BJ (cell line): Measurements from ENCODE around the gene PDCD5. TPM values are rescaled to one million over a fixed set of nuclear protein-coding genes. Genes with fewer than 3 reads are reported as not detected.

Source experiments
- CTCF ChIA-PET: fragments of 350-600 bp; formaldehyde crosslinking; extraction: SDS; loops from one replicate; lab custom pipeline; 2021; ENCODE audit warnings: antibody characterized with exemption, inconsistent platforms; lab: Yijun Ruan, JAX
- POLR2A ChIA-PET: fragments of 300-600 bp; sonication (Branson Sonifier 250); formaldehyde crosslinking; extraction: SDS; loops from one replicate; lab custom pipeline; 2021; ENCODE audit warnings: antibody characterized with exemption; lab: Charles Lee
- DNase-seq: peaks from one replicate; pipeline ENCODE4 v3.0.0-alpha.2; 2011; ENCODE audit warnings: low read depth
- H3K27me3 ChIP-seq: 2 replicates; pipeline ENCODE4 v1.6.0; 2011; ENCODE audit warnings: low read length; ENCODE audit not compliant: control insufficient read depth, insufficient read depth
- H3K36me3 ChIP-seq: 2 replicates; pipeline ENCODE4 v1.5.1; 2011; ENCODE audit warnings: low read length; ENCODE audit not compliant: control insufficient read depth, insufficient read depth
- H3K4me3 ChIP-seq: 2 replicates; pipeline ENCODE4 v1.5.1; 2011; ENCODE audit warnings: low read depth, mild to moderate bottlenecking, control low read depth, low read length
- polyA plus RNA-seq: library from polyadenylated mRNA; depleted of rRNA; stranded (reverse); fragments of >200 nt; gene quantifications from 2 replicates; pipeline ENCODE4 v1.2.3, GENCODE V29; 2011
- TF ChIP-seq, protein P1 (sequence below): IDR thresholded peaks from 2 replicates; pipeline ENCODE4 v1.5.1; 2011; ENCODE audit warnings: low read depth, mild to moderate bottlenecking, control low read depth, inconsistent platforms, low read length, moderate library complexity; ENCODE audit not compliant: insufficient read depth

Gene PDCD5
- polyA plus RNA-seq, 1 experiment = 66.9 TPM

DNA sequence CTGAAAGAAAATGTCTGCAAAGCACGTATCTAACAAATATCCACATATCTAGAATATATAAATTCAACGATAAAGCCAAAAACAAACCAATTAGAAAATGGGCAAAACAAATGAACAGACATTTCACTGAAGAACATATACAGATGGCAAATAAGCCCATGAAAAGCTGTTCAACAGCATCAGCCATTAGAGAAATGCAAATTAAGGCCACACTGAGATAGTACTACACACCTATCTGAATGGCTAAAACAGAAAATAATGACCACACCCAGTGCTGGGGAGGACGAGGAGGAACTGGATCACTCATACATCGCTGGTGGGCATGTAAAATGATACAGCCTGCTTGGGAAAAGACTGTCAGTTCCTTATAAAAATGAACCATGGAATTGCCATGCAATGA is 32.0 kb downstream of the PDCD5 start:
- CTCF ChIA-PET = no interaction called here
- POLR2A ChIA-PET = no interaction called here
- H3K4me3 ChIP-seq = no peak overlapping the region
- DNase-seq = no peak
- H3K27me3 ChIP-seq = no peaks in the 10 kb centered on the region
- TF ChIP-seq, protein P1, sequence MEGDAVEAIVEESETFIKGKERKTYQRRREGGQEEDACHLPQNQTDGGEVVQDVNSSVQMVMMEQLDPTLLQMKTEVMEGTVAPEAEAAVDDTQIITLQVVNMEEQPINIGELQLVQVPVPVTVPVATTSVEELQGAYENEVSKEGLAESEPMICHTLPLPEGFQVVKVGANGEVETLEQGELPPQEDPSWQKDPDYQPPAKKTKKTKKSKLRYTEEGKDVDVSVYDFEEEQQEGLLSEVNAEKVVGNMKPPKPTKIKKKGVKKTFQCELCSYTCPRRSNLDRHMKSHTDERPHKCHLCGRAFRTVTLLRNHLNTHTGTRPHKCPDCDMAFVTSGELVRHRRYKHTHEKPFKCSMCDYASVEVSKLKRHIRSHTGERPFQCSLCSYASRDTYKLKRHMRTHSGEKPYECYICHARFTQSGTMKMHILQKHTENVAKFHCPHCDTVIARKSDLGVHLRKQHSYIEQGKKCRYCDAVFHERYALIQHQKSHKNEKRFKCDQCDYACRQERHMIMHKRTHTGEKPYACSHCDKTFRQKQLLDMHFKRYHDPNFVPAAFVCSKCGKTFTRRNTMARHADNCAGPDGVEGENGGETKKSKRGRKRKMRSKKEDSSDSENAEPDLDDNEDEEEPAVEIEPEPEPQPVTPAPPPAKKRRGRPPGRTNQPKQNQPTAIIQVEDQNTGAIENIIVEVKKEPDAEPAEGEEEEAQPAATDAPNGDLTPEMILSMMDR = no peak
- peaks cover 21% of the 10 kb centered on the region for H3K36me3 ChIP-seq

DNA sequence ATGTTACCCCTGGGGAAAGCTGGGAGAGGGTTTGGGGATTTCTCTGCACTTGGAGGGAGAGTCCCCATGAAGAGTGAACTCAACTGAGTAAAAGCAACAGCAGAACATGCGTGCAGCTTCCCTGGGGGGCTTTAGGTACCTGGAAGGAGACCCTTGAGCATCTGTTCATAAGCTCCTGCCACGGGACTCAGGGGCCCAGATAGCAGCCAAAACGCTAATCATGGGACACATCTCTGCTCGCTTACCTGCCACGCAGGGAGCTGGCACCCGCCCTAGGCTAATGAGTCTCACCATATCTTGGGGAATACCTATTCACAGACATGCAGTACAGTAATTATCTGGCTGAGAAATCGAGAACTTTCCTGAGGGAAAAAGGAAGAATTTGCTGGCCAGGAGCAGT is 33.9 kb downstream of the PDCD5 start:
- ChIA-PET CTCF (interaction anchor here (0.6 to 2.1 kb wide), 2 partner anchors 15 to 32 kb away, joined by 3 to 7 read pairs; no protein-coding TSS in a partner anchor), POLR2A (no interaction called here)
- H3K36me3 ChIP-seq = peaks cover 34% of the 10 kb centered on the region
- no peaks in the 10 kb centered on the region for H3K27me3 ChIP-seq
- H3K4me3 ChIP-seq = no peak overlapping the region
- TF ChIP-seq, protein P1 = no peak
- no peak for DNase-seq

DNA sequence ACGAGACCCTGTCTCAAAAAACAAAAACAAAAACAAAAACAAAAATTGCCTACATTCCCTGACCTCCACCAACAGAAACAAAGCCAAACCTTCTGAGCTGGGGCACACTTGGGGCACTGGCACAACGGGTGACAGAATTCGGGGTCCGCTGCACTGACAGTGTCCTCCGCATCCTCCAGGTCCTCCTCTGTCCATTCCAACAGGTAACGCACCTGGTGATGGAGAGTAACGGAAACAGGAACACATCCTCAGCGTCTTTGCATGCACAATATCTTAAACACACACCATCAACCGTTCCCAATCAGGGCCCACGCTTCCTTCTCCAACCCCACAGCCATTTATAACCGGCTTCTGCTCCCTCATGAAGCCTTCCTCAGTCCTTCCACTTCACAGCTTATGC is 34.6 kb downstream of the PDCD5 start:
- CTCF ChIA-PET = interaction anchor here (2.1 kb wide), 1 partner anchor 16 kb away, joined by 7 read pairs; no protein-coding TSS in a partner anchor
- TF ChIP-seq, protein P1 = no peak
- no peak for DNase-seq
- POLR2A ChIA-PET = no interaction called here
- H3K4me3 ChIP-seq = no peak overlapping the region
- peaks cover 35% of the 10 kb centered on the region for H3K36me3 ChIP-seq
- H3K27me3 ChIP-seq = no peaks in the 10 kb centered on the region

DNA sequence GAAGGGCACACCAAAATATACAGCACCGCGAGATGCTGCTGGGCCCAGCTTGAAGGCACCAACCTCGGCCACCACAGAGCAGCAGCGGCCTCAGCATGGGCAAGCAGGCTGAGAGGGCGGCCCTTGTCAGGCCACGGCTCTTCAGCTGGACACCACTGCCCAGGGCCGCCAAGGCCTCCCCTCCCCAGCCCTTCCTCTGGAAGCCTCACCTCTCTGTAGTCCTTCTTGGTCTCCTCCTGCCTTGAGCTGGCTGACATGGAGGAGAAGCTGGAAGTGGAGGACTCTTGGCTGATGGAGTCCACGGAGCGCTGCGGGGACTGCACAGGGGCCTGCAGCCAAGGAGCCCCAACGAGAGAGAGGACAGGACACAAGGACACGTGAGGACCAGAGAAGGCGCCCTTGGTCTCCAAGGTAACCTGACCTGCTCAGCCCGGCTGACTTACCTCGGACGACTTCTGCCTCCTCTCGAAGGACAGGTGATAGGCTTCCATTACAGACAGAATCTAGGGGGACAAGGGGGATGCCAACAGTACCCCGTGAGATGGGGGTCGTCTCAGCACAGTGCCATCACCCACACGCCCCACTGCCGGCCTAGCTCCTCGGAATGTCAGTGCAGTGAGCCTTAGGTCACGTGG is 38.2 kb downstream of the PDCD5 start:
- CTCF ChIA-PET = interaction anchor here (0.6 to 1.1 kb wide), 2 partner anchors 19 to 62 kb away, joined by 3 to 5 read pairs; no protein-coding TSS in a partner anchor
- no peak overlapping the region for H3K4me3 ChIP-seq

DNA sequence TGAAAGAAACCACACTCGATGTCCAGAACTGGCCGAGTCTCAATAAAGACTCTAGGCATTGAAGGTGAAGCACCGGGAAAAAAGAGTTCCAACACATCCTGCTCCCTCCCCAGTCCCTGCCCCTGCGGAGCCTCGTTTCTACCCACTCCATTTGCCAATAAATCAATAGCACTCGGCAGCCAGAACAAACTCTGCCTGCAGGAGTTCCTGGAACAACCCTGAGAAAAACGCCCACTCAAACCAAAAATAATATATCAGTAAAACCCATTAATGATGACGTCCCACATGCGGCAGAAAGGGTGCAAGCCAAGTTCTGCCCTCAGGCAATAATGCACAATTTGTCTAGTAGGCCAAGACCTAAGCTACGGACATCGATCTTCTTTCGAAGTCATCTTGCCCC is 41.0 kb downstream of the PDCD5 start:
- CTCF ChIA-PET = no interaction called here

More for the DNA sequence above, 38.2 kb downstream of the PDCD5 start:
- peaks cover 35% of the 10 kb centered on the region for H3K36me3 ChIP-seq
- no peak for DNase-seq
- no peaks in the 10 kb centered on the region for H3K27me3 ChIP-seq
- POLR2A ChIA-PET = no interaction called here
- TF ChIP-seq, protein P1 = no peak

More for the DNA sequence above, 41.0 kb downstream of the PDCD5 start:
- H3K36me3 ChIP-seq = peaks cover 31% of the 10 kb centered on the region
- TF ChIP-seq, protein P1 = no peak
- H3K27me3 ChIP-seq = no peaks in the 10 kb centered on the region
- H3K4me3 ChIP-seq = no peak overlapping the region
- POLR2A ChIA-PET = no interaction called here
- DNase-seq = no peak
